B cell (primary cell): ENCODE results near the gene AFF2.

Source experiments
- EZH2 ChIP-seq: IDR thresholded peaks from 2 replicates; pipeline ENCODE4 v1.6.1; 2012; ENCODE audit warnings: borderline replicate concordance, low read depth, mild to moderate bottlenecking, moderate library complexity, low read length; ENCODE audit not compliant: insufficient read depth, poor library complexity, severe bottlenecking
- TF ChIP-seq, protein P1 (sequence below): fragments of 200-600 bp; IDR thresholded peaks from one replicate; pipeline ENCODE4 v1.8.0; 2022; ENCODE audit warnings: antibody characterized with exemption, mild to moderate bottlenecking

DNA sequence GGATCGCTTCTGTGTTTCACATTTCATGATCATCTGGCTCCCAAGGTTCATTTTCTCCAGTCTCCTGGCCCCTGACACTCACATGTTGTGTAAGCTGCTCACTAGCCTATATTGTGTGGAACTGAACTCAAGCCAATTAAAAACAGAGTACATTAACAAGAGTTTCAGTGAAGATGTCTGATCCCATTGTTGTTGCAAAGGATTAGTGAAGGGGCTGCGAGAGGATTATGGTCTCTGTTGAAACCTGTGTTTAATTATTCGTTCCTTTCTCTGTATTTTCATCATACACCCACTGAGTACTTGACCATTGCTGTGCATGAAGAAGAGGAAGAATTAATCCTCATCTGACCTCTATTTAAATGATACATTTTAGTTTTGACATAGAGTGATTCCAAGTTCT, 54.7 kb downstream of the AFF2 start:
- TF ChIP-seq, protein P1, sequence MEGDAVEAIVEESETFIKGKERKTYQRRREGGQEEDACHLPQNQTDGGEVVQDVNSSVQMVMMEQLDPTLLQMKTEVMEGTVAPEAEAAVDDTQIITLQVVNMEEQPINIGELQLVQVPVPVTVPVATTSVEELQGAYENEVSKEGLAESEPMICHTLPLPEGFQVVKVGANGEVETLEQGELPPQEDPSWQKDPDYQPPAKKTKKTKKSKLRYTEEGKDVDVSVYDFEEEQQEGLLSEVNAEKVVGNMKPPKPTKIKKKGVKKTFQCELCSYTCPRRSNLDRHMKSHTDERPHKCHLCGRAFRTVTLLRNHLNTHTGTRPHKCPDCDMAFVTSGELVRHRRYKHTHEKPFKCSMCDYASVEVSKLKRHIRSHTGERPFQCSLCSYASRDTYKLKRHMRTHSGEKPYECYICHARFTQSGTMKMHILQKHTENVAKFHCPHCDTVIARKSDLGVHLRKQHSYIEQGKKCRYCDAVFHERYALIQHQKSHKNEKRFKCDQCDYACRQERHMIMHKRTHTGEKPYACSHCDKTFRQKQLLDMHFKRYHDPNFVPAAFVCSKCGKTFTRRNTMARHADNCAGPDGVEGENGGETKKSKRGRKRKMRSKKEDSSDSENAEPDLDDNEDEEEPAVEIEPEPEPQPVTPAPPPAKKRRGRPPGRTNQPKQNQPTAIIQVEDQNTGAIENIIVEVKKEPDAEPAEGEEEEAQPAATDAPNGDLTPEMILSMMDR, result no peak
- no peak for TF ChIP-seq EZH2
